T follicular helper cell (primary cell): ENCODE results near the gene CCDC88B.
"Not testable (repeated sequence)": the region's sequence is repeated elsewhere in the genome, so short reads cannot be mapped to it uniquely, and the experiment has no call there.

Experiments used
- DNase-seq: peaks from one replicate; pipeline ENCODE4 v3.0.0-alpha.2; 2020; ENCODE audit warnings: low read depth

The CCDC88B gene

DNA sequence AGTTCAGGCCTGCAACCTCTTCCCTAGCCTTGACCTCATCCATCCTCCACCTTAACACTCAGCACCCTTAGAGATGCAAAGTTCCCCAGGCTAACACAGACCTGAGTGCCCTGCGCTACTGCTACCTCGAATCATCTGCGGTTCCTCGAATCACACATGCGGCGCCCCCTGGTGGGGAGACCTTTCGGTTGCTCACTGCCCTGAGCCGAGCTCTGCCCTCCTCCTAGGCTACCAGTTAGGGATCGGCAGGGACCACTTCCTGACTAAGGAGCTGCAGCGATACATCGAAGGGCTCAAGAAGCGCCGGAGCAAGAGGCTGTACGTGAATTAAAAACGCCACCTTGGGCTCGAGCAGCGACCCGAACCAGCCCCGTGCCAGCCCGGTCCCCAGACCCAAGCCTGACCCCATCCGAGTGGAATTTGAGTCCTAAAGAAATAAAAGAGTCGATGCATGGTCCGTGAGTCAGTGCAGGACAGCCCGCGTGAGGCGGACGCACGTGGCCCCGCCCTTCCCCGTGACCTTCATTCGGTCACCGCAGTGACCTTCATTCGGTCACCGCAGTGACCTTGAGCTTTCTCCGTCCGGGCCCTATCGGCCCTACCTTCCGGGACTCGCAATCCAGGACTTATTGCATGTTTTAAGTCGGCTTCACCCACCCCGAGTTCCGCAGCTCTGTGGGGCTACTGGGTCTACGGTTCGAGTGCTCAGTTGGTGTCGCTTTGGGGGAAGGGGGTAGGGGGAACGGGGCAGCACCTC is 35.5 kb upstream of the CCDC88B start:
- peak; percentile 89 for DNase-seq

DNA sequence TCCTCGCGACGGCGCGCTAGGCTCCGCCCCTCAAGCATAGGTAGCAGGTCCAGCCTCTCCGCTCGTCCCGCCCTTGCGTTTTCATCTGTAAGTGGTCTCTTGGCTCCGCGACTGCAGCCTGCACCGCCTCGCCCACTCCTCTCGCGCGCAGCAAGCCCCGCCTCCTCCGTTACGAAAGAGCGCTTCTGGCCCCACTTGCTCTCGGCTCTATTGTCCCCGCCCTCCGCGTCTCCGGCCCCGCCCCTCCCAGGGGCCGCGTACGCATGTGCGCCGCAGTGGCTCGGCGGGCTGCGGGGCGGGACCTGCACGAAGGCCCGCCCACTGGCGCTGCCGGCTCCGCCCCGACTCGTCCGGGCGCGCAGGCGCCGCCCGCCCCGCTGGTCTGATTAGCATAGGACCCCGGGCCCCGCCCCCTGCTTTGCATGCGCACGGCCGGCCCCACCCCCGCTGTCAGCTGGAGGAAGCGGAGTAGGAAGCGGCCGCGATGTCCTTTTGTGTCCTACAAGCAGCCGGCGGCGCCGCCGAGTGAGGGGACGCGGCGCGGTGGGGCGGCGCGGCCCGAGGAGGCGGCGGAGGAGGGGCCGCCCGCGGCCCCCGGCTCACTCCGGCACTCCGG is 34.8 kb upstream of the CCDC88B start, which contains the start of gene ESRRA:
ESRRA (plus strand) TSS at position 450 of the 616 bp plus-strand sequence. CDS start 1,656 bp downstream, outside the sequence.
- DNase-seq: peak; percentile 99

- DNase-seq: peak; percentile 51
These were observed 34.1 kb upstream of the CCDC88B start for GRCh38 chr11:64305691-64306562.

- no peak for DNase-seq
These were observed 33.5 kb upstream of the CCDC88B start for GRCh38 chr11:64306563-64306875.

GRCh38 chr11:64306876-64307622 is 33.0 kb upstream of the CCDC88B start:
- DNase-seq: no peak

- not testable (repeated sequence) for DNase-seq
These were observed 32.2 kb upstream of the CCDC88B start for GRCh38 chr11:64307795-64308194.

DNA sequence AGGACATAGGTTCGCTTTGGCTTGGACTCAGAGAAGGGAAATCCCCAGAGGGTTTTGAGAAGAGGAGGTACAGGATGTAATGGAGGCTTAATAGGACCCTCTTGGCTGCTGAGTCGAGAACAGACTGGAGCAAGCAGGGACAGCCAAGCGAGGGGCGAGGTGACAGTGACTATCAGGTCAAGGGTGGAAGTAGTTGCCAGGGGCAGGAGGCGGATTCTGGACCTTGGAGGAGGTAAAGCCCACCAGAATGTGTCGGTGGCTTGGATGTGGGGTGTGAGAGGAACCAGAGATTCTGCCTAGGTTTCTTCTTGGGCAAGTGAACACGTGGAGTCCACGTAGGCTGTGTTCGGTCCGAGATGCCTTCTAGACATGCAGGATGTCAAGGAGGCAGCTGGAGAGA is 27.1 kb upstream of the CCDC88B start:
- DNase-seq: no peak

- no peak for DNase-seq
These were observed 26.4 kb upstream of the CCDC88B start for GRCh38 chr11:64313491-64314145.

GRCh38 chr11:64314146-64314804 is 25.7 kb upstream of the CCDC88B start:
- DNase-seq: no peak

GRCh38 chr11:64314805-64315561 is 25.0 kb upstream of the CCDC88B start:
- DNase-seq: no peak

DNA sequence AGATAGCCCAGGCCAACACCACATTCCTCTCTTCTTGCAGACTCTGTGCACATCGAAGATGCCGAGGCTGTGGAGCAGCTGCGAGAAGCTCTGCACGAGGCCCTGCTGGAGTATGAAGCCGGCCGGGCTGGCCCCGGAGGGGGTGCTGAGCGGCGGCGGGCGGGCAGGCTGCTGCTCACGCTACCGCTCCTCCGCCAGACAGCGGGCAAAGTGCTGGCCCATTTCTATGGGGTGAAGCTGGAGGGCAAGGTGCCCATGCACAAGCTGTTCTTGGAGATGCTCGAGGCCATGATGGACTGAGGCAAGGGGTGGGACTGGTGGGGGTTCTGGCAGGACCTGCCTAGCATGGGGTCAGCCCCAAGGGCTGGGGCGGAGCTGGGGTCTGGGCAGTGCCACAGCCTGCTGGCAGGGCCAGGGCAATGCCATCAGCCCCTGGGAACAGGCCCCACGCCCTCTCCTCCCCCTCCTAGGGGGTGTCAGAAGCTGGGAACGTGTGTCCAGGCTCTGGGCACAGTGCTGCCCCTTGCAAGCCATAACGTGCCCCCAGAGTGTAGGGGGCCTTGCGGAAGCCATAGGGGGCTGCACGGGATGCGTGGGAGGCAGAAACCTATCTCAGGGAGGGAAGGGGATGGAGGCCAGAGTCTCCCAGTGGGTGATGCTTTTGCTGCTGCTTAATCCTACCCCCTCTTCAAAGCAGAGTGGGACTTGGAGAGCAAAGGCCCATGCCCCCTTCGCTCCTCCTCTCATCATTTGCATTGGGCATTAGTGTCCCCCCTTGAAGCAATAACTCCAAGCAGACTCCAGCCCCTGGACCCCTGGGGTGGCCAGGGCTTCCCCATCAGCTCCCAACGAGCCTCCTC is 24.1 kb upstream of the CCDC88B start:
- not testable (repeated sequence) for DNase-seq

DNA sequence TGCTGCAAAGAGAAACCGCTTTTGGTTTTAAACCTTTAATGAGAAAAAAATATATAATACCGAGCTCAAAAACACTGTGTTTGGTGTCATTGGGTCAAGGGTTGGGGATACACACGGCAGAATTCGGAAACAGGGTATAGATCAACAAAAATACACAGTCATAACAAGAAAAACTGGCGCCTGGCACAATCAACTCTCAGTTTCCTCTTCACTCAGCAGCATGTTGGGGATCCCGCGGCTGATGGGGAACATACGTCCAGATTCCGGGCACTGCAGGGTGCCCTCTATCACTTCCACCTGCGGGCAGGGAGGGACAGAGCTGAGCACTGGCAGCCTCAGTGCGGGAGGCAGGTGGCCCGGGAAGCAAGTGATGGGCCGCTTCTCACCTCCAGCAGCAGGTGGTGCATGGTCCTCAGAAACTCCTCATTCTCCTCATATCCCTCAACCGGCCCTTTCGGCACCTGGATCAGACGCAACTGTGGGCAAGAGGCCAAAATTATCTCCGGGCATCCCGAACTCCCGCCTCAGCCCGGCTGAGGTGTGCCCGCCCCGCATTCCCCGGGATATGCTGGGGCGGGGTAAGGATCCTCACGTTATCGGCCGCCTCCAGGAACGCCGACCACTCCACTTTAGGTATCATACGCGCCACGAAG is 23.2 kb upstream of the CCDC88B start:
- peak; percentile 43 for DNase-seq

- DNase-seq: peak; percentile 96
These were observed 22.6 kb upstream of the CCDC88B start, which contains the start of gene TRMT112 for GRCh38 chr11:64317325-64317960. Gene TRMT112 (minus strand): TSS chr11:64317559. CDS start chr11:64317526, 33 bp downstream.

DNA sequence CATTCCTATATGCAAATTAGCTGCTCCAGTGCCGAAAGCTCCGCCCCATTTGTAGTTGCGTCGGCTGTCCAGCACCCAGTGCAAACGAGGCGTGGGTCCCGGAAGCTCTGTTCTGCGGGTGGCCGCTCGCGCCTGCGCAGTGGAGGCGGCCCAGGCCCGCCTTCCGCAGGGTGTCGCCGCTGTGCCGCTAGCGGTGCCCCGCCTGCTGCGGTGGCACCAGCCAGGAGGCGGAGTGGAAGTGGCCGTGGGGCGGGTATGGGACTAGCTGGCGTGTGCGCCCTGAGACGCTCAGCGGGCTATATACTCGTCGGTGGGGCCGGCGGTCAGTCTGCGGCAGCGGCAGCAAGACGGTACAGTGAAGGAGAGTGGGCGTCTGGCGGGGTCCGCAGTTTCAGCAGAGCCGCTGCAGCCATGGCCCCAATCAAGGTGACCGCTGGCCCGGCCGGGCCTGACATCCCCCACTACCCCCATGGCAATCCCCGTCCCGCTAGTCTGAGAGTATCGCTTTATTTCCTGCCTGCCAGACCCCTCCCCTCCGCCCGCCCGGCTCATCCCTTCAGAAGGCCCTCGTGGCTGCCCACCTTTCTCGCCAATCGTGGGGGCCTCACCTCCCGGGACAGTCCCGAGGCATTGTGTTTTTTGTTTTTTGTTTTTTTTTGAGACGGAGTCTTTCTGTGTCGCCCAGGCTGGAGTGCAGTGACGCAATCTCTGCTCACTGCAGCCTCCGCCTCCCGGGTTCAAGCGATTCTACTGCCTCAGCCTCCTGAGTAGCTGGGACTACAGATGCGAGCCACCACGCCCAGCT is 21.8 kb upstream of the CCDC88B start, which contains the start of gene PRDX5:
PRDX5 (plus strand) TSS at position 161 of the 805 bp plus-strand sequence; CDS start at position 256, 95 bp downstream.
- DNase-seq: peak; percentile 91

GRCh38 chr11:64318766-64319761 is 20.9 kb upstream of the CCDC88B start:
- DNase-seq: no peak

GRCh38 chr11:64320556-64320955 is 19.4 kb upstream of the CCDC88B start:
- no peak for DNase-seq
